Thyroid gland (tissue), 4 donors: ENCODE measurements around the gene CCT8L2.
"Not testable (repeated sequence)": the region's sequence is repeated elsewhere in the genome, so short reads cannot be mapped to it uniquely, and the experiment has no call there.

Experiments
- CTCF ChIP-seq, 6 experiments: fragments of 200-600 bp in 3 of 6; fragments of 450-650 bp in 3 of 6; sonication (generic) in 3 of 6; IDR thresholded peaks; one replicate each; pipeline ENCODE4 v1.5.1; 2016 to 2019; ENCODE audit warnings: antibody characterized with exemption in 6 of 6, mild to moderate bottlenecking in 2 of 6, inconsistent platforms in 1 of 6, moderate library complexity in 1 of 6
- POLR2A ChIP-seq, 2 donors: fragments of 450-650 bp; IDR thresholded peaks; one replicate each; pipeline ENCODE4 v1.6.1; 2017; ENCODE audit warnings: antibody characterized with exemption in 2 of 2, mild to moderate bottlenecking in 2 of 2, moderate library complexity in 1 of 2

GRCh38 chr22:16602728-16603447 is 10.3 kb upstream of the CCT8L2 start:
- not testable (repeated sequence) for TF ChIP-seq CTCF, POLR2A (IDR thresholded peaks at IDR 0.05)
